HL-60 (cell line): ENCODE measurements around the gene EIF4G1.

Experiments used
- DNase-seq, 2 experiments: peaks; one replicate each; pipeline ENCODE4 v3.0.0-alpha.2; 2010 to 2020; ENCODE audit warnings: low read depth in 1 of 2, low spot score in 1 of 2
- H3K27ac ChIP-seq: fragments of 250-450 bp; sonication (Bioruptor Pico); replicated peaks from 2 replicates; pipeline ENCODE4 v1.5.1; 2020; ENCODE audit warnings: mild to moderate bottlenecking, moderate library complexity
- H3K27me3 ChIP-seq: fragments of 250-450 bp; sonication (Bioruptor Pico); 2 replicates; pipeline ENCODE4 v1.5.1; 2021; ENCODE audit warnings: mild to moderate bottlenecking, moderate library complexity; ENCODE audit not compliant: insufficient read depth, poor library complexity, severe bottlenecking
- H3K4me3 ChIP-seq: replicated peaks from 2 replicates; pipeline ENCODE4 v1.5.1; 2011; ENCODE audit warnings: mild to moderate bottlenecking, control low read depth, low read length; ENCODE audit not compliant: insufficient read depth
- GABPA ChIP-seq: IDR thresholded peaks from 2 replicates; pipeline ENCODE4 v1.6.1; 2012; ENCODE audit warnings: low read depth
- POLR2AphosphoS5 ChIP-seq: IDR thresholded peaks from 2 replicates; pipeline ENCODE4 v1.6.1; 2012; ENCODE audit warnings: low read depth
- SPI1 ChIP-seq: IDR thresholded peaks from 2 replicates; pipeline ENCODE4 v1.6.1; 2012; ENCODE audit warnings: low read depth, mild to moderate bottlenecking, borderline replicate concordance
- TF ChIP-seq, protein P1 (sequence below): IDR thresholded peaks from 2 replicates; pipeline ENCODE4 v1.6.1; 2012; ENCODE audit warnings: low read depth; ENCODE audit not compliant: insufficient replicate concordance
- TF ChIP-seq, protein P2 (sequence below): IDR thresholded peaks from one replicate; pipeline ENCODE4 v1.5.1; 2011; ENCODE audit warnings: low read length, control low read depth, inconsistent platforms; ENCODE audit not compliant: insufficient read depth

Gene EIF4G1

DNA sequence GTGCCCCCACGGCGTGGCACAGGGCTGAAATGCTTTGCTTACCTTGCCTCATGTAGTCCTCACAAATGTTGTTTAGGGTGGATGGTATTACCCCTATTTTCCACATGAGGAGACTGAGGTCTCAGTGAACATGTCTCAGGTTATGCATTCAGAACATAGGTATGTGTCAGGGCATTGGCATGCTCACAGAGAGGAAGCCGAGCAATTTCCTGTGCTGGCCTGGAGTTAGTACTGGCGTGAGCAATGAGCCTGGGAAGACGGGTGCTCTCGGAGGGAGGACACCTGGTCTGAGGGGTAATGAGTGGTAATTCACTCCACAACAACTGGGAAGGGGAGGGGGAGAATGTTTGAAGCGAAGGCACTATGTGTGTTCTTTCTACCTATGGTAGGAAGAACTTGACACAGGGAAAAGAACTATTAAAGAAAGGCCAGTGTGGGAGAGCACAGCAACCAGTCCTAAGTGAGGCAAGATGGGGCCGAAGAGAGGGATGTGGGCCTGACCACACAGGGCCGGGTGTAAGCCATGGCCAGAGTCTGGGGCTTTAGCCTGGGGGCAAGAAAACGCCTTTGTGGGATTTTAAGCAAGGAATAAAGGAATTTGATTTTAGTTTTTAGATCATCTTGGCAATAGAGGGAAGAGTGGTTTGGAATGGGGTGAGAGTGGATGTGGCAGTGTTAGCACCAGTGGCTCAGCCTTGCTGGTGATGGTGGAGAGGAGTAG, 18.1 kb downstream of the EIF4G1 start:
- no peak overlapping the region for H3K27ac ChIP-seq
- TF ChIP-seq GABPA: no peak
- TF ChIP-seq, protein P1, sequence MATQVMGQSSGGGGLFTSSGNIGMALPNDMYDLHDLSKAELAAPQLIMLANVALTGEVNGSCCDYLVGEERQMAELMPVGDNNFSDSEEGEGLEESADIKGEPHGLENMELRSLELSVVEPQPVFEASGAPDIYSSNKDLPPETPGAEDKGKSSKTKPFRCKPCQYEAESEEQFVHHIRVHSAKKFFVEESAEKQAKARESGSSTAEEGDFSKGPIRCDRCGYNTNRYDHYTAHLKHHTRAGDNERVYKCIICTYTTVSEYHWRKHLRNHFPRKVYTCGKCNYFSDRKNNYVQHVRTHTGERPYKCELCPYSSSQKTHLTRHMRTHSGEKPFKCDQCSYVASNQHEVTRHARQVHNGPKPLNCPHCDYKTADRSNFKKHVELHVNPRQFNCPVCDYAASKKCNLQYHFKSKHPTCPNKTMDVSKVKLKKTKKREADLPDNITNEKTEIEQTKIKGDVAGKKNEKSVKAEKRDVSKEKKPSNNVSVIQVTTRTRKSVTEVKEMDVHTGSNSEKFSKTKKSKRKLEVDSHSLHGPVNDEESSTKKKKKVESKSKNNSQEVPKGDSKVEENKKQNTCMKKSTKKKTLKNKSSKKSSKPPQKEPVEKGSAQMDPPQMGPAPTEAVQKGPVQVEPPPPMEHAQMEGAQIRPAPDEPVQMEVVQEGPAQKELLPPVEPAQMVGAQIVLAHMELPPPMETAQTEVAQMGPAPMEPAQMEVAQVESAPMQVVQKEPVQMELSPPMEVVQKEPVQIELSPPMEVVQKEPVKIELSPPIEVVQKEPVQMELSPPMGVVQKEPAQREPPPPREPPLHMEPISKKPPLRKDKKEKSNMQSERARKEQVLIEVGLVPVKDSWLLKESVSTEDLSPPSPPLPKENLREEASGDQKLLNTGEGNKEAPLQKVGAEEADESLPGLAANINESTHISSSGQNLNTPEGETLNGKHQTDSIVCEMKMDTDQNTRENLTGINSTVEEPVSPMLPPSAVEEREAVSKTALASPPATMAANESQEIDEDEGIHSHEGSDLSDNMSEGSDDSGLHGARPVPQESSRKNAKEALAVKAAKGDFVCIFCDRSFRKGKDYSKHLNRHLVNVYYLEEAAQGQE: no peak
- TF ChIP-seq POLR2AphosphoS5: no peak; the same call in 1 of the 2 replicates
- TF ChIP-seq SPI1: no peak
- TF ChIP-seq, protein P2, sequence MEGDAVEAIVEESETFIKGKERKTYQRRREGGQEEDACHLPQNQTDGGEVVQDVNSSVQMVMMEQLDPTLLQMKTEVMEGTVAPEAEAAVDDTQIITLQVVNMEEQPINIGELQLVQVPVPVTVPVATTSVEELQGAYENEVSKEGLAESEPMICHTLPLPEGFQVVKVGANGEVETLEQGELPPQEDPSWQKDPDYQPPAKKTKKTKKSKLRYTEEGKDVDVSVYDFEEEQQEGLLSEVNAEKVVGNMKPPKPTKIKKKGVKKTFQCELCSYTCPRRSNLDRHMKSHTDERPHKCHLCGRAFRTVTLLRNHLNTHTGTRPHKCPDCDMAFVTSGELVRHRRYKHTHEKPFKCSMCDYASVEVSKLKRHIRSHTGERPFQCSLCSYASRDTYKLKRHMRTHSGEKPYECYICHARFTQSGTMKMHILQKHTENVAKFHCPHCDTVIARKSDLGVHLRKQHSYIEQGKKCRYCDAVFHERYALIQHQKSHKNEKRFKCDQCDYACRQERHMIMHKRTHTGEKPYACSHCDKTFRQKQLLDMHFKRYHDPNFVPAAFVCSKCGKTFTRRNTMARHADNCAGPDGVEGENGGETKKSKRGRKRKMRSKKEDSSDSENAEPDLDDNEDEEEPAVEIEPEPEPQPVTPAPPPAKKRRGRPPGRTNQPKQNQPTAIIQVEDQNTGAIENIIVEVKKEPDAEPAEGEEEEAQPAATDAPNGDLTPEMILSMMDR: no peak
- no peak for DNase-seq
- H3K27me3 ChIP-seq: no peaks in the 10 kb centered on the region
- H3K4me3 ChIP-seq: no peak overlapping the region

DNA sequence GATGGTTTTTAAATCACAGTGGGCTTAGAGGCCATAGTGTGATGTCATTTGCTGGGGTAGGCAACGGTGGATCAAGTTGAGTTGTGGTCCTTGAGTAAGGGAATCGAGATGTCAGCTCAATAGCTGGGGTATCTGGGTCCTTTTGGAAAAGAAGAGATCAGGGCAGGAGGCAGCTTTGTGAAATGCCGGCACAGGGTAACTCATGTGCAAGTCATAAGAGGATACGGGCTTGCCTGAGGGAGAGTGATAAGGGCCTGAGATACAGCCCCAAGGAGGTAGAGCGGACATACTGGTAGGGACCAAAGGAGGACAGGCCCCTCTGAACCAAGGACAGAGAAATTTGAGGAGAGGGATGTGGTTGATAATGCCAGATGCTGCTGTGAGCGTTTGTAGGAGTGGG, 18.8 kb downstream of the EIF4G1 start:
- no peak for DNase-seq
- no peak overlapping the region for H3K27ac ChIP-seq
- no peaks in the 10 kb centered on the region for H3K27me3 ChIP-seq
- no peak overlapping the region for H3K4me3 ChIP-seq
- TF ChIP-seq GABPA (no peak), SPI1 (no peak), POLR2AphosphoS5 (no peak)
- TF ChIP-seq, protein P2: no peak
- TF ChIP-seq, protein P1: no peak

DNA sequence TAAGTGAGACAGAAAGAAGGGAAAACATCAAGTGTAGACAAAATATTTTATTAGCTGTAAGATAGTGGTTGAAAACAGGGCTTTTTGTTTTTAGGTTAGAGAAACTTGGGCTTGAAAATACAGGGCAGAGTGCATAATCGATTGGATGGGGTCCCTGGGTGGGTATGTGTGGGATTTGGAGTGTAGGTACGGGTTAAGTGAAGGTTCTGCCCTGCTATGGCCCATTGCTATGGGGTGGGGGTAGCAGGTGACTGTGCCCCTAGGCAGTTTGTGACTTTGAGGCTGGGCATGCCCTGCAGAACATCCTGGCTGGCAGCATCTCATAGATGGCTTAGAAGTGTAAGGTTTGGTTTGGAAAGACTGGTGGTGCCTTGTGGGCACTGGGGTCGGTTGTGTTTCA, 19.3 kb downstream of the EIF4G1 start:
- no peak overlapping the region for H3K27ac ChIP-seq
- no peak for DNase-seq
- H3K4me3 ChIP-seq: no peak overlapping the region
- H3K27me3 ChIP-seq: no peaks in the 10 kb centered on the region
- TF ChIP-seq, protein P1: no peak
- TF ChIP-seq, protein P2: no peak
- TF ChIP-seq POLR2AphosphoS5 (no peak), SPI1 (no peak)
